ENCODE results near the gene LCE6A.

- no peak for TF ChIP-seq CTCF (IDR thresholded peaks at IDR 0.05)
- no peak for TF ChIP-seq POLR2A (IDR thresholded peaks at IDR 0.05)
These were observed 36.1 kb upstream of the LCE6A start, which contains the start of gene LCE1C for GRCh38 chr1:152806576-152806975.
